Measurements from ENCODE around the gene IPO8. TPM values are rescaled to one million over a fixed set of nuclear protein-coding genes. Genes with fewer than 3 reads are reported as not detected.

Gene IPO8
- total RNA-seq, 4 donors from 2014 or later, result 27.7 to 51.5 (median 38.9) TPM

DNA sequence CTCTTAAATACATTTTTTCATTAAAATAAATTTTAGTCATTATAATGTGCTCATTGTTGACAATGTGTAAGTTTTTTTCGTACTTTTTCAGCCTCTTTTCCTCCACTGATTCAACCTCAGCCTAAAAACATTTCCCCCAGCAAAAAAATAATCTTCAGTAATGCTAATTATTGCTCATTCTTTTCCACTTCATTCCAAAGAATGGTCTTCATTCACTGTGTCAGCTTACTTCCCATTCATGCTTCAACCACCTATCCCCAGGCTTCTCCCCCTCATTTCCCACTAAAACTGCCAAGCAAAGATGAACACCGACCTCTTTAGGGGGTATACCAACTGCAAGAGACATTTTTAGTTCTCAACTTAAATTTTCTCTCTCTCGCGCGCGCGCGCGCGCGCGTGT lies 2.7 kb upstream of the IPO8 start:
- TF ChIP-seq, protein P1, sequence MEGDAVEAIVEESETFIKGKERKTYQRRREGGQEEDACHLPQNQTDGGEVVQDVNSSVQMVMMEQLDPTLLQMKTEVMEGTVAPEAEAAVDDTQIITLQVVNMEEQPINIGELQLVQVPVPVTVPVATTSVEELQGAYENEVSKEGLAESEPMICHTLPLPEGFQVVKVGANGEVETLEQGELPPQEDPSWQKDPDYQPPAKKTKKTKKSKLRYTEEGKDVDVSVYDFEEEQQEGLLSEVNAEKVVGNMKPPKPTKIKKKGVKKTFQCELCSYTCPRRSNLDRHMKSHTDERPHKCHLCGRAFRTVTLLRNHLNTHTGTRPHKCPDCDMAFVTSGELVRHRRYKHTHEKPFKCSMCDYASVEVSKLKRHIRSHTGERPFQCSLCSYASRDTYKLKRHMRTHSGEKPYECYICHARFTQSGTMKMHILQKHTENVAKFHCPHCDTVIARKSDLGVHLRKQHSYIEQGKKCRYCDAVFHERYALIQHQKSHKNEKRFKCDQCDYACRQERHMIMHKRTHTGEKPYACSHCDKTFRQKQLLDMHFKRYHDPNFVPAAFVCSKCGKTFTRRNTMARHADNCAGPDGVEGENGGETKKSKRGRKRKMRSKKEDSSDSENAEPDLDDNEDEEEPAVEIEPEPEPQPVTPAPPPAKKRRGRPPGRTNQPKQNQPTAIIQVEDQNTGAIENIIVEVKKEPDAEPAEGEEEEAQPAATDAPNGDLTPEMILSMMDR (IDR thresholded peaks at IDR 0.05; ENCODE audit: low read depth), result no peak

DNA sequence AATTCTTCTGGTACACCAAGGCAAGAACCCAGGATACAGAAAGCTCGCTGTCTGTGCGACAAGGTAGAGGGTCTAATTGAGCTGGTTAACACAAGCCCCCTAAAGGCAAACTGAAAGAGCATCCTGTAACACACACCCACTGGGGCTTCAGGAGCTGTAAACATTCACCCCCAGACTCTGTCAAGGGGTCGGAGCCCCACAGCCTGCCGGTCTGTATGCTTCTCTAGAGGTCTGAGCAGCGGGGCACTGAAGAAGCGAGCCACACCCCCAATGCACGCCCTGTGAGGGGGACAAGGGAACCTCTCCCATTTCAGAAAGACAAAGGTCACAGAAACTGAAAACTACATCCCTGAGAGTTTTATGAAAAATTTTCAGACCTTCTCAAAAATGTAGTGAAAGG lies 1.3 kb upstream of the IPO8 start:
- TF ChIP-seq, protein P1 (IDR thresholded peaks at IDR 0.05; ENCODE audit: low read depth), result no peak

DNA sequence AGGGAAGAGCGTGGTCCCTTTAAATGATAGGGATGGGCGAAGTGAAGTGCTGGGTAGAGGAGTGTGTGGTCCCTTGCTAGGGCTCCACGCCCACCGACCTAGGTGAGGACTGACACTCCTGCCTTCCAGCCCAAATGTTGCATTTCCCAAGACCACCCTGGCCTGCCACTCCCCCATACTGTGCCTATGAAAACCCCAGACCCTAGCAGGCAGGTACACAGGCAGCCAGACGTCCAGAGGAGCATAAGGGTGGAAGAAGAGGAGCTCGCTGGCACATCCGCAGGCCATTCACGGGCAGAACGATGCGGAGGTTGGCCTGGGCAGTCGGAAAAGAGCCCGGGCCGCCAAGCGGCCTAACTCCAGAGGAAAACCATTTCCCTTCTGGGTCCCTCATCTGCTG lies 817 bp upstream of the IPO8 start:
- TF ChIP-seq, protein P1 (IDR thresholded peaks at IDR 0.05; ENCODE audit: low read depth), result no peak

DNA sequence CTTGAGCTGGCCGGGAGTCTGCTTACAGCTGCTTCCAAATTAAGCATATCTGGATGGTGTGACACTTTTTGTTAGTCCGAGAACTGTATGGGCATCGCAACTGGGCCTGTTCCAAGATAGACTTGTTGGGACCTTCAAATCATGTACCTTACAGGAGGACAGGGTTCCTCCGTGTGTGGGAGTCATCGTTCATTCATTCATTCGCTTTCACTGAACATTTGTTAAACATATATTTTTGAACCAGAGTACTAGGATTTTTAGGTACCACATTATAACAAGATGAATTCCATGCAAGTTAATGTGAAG lies 387 bp upstream of the IPO8 start:
- TF ChIP-seq, protein P1 (IDR thresholded peaks at IDR 0.05; ENCODE audit: low read depth), result no peak

DNA sequence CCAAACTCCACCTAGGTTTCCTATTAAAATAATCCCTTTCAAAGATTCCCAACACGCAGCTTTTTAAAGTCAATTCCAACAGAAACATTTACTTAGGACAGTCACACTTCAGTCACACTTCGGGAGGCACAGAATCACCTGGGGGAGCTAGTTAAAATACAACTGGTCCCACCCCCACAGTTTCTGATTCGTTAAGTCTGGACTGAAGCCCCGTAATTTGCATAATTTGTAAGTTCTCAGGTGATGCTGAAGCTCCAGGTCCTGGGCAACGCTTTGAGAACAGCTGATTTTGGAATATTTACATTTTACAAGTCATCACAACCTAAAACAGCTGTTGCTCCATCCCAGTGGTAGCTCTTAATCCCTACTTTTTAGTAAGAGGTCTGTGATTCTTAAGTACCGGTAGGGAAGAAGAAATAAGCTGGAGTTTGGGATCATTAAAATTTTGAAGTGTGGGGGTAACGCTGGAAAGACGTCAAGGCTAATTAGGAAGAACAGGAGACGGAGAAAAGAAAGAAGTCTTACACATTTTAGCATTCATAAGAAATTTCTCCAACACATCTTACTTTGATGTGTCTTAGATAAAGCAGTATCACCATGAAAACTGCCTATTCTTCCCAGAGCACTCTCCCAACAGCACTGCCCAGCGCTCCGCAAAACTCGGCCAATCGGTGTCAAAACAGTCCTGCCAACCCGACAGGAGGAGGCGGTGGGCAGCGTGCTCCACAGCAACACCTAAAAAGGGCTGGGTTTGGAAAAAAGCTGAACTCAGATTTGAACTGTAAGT lies 1.1 kb downstream of the IPO8 start:
- TF ChIP-seq, protein P1 (IDR thresholded peaks at IDR 0.05; ENCODE audit: low read depth), result no peak

DNA sequence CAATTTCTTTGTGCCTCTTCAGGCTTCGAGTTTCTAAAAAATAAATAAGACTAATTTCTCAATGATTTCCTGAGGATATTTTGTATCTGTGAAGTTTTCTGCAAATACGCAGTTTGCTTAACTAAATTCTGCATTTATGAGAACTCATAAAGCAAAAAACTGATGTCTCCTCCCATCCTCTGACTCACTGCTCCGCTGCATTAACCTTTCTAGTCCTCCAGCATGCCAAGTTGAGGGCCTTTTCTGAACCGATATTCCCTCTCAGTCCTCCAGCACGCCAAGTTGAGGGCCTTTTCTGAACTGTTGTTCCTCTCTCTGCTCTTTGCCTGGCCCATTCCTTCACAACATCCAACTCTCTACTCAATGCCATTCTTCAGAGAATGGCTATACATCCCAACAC lies 3.2 kb downstream of the IPO8 start:
- TF ChIP-seq, protein P1 (IDR thresholded peaks at IDR 0.05; ENCODE audit: low read depth), result no peak

DNA sequence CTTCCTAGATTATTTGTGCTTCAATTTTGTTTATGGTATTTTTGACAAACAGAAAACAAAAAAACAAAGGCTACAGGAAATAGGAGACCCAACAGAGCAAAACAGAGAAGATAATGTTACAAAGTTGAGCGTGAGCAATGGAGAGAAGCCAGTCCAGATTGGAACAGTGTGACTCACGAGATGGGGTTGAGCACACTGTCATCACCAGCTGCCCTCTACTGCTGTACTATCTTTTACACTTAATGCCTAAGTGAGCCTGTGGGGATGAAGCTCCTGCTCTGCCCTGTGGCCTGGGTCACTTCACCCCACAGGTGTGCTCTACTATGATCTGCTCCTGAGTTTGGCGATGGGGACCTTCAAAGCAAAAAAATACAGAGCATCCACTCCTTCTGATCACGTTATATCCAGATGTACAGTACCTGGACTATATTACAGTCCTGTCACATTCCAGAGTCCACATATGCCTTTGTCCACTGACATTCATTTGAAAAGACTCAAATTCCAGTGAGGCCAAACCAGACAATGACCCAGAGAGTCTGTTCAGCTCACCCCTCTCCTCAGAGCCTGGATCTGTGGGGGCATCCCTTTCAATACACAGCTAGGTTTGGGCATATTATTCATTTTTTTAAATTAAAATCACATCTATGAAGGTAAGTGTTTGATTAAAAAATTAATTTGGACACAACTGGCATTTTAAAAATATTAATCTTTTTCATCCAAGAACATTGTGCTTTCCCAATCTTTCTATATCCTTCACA lies 4.4 kb downstream of the IPO8 start:
- TF ChIP-seq, protein P1 (IDR thresholded peaks at IDR 0.05; ENCODE audit: low read depth), result no peak
